ENCODE measurements around the gene FIG4. TPM values are rescaled to one million over a fixed set of nuclear protein-coding genes. Genes with fewer than 3 reads are reported as not detected.
"Not testable (repeated sequence)": the region's sequence is repeated elsewhere in the genome, so short reads cannot be mapped to it uniquely, and the experiment has no call there.

Gene FIG4
- 10 to 100 TPM in 8 of 10 donors, 1 to 10 TPM in 2; 8.7 to 13.3 (median 10.6) TPM for polyA plus RNA-seq (ENCODE audit: insufficient read length in 10 of 10)
- long read RNA-seq, donor 1, partial matches to known transcripts: 5 of 6 reads
- long read RNA-seq, donor 1, other reads (novel, unspliced or antisense): 0 of 6 reads
- long read RNA-seq, donor 2: 0 reads
- long read RNA-seq, donor 3: 0 reads
- long read RNA-seq, donor 4, partial matches to known transcripts: 0 of 1 reads
- long read RNA-seq, donor 4, other reads (novel, unspliced or antisense): 0 of 1 reads
- long read RNA-seq, donor 5: 0 reads
- long read RNA-seq, donor 6, partial matches to known transcripts: 6 of 7 reads
- long read RNA-seq, donor 6, other reads (novel, unspliced or antisense): 0 of 7 reads
- long read RNA-seq, donor 7: 0 reads
- long read RNA-seq, donor 8, partial matches to known transcripts: 5 of 8 reads
- long read RNA-seq, donor 8, other reads (novel, unspliced or antisense): 0 of 8 reads
- long read RNA-seq, donor 9, partial matches to known transcripts: 0 of 2 reads
- long read RNA-seq, donor 9, other reads (novel, unspliced or antisense): 0 of 2 reads

DNA sequence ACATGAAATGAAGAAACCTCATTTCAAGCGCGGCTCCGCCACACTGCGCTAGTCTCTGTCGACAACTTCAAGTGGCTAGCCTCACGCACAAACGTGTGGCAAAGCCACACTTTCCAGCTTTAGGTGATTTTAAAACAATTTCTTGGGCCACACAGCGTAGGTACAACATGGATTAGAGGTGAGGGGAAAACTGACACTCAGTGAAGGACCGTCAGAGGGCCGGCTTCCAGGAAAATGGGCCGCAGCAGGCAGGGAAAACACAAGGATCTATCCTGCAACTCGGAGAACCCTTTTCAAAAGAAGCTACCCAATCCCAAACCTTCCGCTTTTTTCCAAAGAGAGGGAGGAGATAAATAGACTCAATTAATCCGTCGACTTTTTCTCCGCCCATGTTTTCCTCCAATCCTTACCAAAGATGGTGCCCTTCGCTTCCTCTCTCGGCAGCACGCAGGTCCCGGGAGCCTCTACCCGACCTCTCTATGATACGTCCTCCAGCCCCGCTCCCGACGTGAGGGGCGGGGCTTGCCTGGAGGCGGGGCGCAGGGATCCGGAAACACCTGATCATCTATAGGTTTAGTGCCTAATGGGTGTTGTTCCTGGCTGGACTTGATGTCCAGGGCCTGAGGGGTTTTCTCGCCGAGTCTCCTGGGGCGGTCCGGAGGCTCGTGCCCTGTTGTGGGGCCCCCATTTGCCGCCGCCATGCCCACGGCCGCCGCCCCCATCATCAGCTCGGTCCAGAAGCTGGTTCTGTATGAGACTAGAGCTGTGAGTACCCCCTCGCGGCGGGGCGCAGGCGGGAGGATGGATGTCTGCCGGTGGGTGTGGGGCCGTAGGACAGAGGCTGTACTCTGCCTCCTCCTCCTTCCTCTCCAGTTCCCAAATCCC is at the start of gene FIG4, which contains the start of gene AK9:
Gene FIG4 (plus strand): TSS at position 560 of the 885 bp plus-strand sequence. CDS start 140 bp downstream, at position 700.
Gene AK9 (minus strand): TSS at position 466 of the 885 bp plus-strand sequence. CDS start 15,457 bp downstream, outside the sequence.
- DNase-seq: peak; percentile 93 to 97 (median 94)

DNA sequence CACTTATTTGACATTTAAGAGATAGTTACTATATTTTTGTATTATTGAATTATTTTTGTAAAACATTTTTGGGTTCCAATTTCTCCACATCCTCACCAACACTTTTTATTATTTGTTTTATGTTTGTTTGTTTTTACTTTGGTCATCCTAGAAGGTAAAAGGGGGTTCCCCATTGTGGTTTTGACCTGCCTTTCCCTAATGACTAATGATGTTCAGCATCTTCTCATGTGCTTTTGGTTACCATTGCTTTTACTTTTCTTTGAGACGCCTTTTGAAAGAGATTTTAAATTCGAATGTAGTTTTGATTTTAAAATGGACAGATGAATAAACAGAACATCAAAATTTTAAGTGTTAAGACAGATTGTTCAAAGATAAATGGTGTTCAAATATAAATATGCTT is 47.0 kb upstream of the FIG4 start:
- no peak for DNase-seq

DNA sequence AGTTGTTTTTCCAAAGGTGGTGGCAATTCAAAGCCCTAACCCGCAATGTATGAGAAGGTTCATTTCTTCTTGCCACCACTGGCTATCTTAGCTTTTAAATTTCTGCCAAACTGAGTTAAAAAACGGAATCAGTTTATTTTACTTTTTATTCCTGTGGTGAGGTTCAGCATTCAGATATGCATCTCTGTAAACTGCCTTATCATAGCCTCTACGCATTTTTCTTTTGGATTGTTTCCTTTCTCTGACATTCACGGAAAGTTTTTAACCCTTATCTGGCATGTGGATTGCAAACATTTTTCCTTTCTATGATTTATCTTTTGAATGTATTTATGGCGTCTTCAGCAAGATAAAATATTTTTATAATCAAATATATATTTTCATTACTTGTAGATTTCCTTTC is 37.8 kb upstream of the FIG4 start:
- DNase-seq: no peak

DNA sequence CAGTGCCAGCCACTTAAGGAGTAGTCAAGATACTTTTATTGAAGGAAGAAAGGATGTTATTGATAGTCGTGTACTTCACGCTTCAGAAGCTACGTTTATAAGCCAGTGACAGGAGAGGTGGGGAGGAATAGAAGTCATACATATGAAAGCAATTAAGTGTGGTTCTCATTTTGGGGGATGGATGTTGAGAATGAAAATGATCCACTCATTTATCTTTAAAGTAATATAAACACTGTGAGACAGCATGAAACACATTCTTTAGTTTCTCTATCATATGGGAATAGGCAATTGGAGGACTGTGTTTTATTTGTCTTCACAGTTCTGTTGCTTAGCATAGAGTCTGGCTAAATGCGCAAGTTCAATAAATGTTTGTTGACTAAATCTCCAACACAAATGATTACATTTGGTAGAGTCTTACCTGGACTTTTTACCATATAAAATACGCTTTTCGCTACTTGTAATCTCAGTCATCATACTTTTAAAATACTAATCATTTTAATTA is 35.3 kb upstream of the FIG4 start:
- DNase-seq: peak in 1 of 3 donors; percentile 8

DNA sequence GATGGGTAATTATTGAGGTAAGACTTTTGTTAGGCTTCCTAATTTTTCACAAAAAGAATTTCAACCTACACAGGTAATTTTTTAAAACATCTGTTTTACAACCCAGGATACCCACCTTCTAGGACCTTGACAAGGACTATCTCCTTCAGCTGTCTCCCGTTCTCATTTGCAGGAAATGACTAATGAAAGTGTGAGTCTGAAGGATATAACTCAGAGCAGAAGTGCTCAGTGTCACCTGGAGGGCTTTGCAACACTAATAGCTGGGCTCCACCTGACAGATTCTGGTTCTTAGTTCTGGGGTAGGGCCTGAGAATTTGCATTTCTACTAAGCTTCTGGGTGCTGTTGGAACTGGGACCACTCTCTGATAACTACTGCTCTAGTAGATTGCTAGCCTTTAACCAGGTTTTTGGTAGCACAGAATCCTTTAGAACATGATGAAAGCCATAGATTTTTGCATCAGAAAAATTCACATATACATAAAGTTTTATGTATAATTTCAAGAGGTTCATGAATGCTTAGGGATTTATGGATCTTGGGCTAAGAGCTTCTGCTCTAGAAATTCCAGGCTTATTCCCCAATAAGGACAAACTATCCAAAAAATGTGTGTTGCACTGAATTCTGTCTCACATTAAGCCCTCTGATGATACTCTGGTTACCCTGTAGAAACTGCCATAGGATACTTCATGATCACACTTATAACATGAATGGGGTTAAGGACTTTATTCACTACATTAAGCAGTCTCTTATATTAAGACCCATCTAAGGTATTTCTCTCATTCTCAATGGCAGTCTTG is 30.4 kb upstream of the FIG4 start:
- no peak for DNase-seq

DNA sequence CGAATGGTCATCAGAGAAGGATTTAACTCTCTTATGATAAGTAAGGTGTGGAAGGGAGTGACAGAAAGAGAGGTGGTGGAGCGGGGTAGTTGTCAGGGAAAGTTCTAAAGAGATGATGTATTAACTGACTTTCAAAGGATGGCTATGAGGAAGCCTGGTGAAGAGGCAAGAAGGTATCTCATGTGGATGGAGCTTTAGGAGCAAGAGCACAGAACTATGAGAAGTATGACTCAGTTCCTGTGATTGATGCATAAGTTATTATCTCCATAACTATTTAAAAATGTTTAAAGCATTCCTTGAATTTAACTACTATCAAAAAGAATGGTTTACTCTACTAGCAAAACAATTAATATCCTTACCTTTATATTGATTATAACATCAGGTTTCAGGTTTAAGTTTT is 28.9 kb upstream of the FIG4 start:
- no peak for DNase-seq

DNA sequence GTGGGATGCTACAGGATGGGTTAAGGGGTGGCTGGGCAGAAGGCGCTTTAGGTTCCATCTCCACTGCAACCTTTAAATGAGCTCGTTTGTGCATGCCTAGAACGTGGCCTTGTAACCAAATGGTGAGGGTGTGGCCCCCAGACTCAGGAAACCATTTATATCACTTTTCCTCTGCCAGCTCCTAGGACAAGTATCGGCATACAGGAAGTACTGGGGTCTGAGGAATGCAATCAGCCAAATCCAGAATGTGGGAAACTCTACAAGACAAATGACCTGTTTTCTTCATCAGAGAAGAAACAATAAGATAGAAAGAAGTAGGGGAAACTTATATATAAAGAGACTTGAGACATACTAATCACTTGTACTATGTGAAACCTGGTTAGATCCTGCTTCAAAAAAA is 21.3 kb upstream of the FIG4 start:
- no peak for DNase-seq

DNA sequence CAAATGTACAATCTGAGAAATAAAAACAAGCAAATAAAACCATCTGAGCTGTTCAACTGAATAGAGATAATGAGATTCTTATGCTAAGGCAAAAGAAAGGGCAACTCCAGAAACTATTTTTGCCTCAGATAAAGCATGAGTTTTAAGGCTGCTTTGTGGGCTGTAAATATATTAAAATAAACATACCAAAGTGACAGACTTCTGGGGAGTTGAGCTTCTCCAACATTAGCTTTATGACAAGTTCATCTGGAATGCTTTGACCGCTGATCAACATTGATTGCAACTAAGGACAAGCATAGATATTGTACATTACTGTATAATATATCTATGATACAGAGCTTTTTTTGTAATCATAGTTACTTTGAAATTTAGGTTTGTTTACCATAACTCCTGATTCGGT is 19.4 kb upstream of the FIG4 start:
- peak in 1 of 3 donors; percentile 46 for DNase-seq

DNA sequence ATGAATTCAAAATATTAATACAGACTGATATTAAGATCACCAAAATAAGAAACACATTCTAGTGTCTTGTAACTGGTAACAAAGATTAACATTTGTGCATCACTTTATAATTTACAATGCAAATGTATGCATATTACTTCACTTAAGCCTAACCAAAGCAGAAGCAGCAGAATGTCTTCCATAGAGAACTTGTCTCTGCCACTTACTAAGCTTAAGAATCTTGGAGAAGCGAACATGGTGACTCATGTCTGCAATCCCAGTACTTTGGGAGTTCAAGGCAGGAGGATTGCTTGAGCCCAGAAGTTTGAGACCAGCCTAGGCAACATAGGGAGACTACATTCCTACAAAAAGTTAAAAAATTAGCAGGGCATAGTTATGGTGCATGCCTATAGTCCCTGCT is 18.9 kb upstream of the FIG4 start:
- no peak for DNase-seq

DNA sequence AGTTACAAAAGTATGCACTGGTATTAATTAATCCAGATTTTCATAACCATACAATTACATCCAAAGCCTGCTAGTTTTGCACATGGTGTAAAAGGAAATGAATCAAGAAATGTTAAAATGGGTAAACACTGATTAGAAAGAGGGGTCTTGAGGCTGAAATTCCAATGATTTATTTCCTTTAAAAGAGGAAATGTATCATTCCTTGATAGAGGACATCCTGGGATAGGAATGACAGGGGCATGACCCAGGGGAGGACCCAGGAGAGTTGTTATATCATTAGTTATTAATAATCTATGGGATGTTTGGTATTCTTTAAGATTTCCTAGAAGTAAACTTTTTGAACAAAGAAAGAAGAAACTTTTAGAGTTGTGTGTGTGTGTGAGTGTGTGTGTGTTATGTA is 18.3 kb upstream of the FIG4 start:
- no peak for DNase-seq

DNA sequence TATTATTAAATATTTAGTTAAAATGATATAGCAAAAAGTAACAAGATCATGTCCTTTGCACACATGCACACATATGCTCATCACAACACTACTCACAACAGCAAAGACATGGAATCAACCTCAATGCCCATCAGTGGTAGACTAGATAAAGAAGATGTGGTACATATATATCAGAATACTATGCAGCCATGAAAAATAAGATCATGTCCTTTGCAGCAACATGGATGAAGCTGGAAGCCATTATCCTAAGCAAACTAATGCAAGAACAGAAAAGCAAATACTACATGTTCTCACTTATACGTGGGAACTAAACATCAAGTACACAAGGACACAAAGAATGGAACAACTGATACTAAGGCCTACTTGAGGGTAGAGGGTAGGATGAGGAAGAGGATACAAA is 14.4 kb upstream of the FIG4 start:
- DNase-seq: no peak

DNA sequence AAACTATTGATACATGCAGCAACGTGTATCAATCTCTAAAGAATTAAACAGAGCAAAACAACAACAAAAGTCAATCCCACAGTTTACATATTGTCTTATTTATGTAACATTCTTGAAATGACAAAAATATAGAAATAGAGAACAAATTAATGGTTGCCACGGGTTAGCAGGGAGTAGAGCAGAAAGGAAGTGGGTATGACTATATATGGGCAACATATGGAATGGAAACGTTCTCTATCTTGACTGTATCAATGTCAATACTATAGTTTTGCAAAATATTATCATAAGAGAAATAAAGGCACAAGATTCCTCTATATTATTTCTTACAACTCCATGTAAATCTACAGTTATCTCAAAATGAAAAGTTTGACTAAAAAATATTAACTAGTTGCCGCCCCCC is 12.9 kb upstream of the FIG4 start:
- no peak for DNase-seq

DNA sequence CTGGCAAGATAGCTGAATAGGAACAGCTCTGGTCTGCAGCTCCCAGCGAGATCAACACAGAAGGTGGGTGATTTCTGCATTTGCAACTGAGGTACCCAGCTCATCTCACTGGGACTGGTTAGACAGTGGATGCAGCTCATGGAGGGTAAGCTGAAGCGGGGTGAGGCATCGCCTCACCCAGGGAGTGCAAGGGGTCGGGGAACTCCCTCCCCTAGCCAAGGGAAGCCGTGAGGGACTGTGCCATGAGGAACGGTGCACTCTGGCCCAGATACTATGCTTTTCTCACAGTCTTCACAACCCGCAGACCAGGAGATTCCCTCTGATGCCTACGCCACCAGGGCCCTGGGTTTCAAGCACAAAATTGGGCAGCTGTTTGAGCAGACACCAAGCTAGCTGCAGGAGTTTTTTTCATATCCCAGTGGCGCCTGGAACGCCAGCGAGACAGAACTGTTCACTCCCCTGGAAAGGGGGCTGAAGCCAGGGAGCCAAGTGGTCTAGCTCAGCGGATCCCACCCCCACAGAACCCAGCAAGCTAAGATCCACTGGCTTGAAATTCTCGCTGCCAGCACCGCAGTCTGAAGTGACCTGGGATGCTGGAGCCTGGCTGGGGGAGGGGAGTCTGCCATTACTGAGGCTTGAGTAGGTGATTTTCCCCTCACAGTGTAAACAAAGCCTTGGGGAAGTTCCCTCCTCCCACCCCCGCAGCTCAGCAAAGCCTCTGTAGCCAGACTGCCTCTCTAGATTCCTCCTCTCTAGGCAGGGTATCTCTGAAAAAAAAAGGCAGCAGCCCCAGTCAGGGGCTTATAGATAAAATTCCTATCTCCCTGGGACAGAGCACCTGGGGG is 12.2 kb upstream of the FIG4 start:
- not testable (repeated sequence) for DNase-seq

DNA sequence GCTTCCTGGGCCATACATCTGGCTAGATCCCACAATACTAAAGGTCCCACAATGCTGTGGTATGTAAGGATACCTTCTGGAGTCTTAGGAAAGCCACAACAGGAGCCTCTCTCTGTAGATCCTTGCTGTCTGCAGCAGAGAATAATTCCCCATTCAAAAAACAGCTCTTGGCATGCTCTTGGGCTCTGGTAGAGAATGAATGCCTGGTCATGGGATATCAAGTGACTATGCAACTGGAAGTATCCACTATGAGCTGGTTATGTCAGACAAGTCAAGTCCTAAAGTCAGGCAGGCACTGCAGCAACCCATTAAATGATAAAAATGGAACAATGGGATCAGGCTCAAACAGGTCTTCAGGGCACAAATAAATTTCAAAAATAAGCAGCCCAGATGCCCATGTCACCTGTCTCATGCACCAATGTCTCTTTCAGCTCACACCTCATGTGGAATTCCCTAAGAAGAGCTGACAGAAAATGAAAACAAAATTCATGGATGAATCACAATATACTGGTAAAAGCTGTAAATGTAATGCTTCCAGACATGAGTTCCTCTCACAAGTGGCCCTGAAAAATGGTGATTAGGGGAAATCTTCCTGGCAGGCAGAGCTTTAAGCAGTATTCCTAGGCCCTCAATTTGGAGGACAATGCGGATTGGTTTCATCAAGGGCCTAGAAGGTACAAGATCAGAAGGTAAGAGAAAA is 4.4 kb upstream of the FIG4 start:
- DNase-seq: no peak

DNA sequence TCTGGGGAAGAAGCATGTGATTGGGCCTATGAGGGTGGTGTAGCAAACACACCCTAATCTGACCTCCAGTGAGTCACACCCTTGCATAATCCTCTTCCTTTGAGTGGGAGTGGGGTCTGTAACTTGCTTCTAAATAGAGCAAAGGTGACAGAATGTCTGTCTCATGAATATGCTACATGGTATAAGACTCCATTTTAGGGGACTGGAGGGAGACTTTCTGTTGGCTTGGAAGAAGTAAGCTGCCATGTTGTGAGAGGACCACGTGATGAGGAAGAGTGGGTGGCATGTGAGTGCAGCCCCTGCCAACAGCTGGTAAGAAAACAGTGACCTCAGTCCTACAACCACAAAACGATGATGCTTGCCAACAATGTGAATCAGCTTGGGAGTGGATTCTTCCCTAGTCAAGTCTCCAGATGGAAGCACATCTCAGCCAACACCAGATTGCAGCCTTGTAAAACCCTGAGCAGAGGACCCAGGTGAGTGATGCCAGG is 3.8 kb upstream of the FIG4 start:
- peak in 1 of 3 donors; percentile 37 for DNase-seq

DNA sequence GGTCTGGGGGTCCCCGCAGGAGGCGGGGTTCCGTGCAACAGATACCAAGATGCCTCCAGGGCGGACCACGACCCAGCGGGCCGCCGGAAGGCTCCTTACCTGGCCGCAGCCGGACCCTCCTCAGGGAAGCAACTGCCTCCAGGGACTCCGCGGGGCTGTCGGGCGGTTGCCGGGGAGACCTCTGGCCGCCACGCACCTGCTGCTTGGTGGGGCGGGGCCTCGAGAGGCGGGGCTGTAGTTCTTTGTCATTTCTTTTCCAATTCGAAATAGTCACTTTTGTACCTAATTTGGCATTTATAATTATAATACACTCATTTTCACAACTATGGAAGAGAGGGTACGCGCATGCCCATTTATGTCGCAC is 741 bp upstream of the FIG4 start:
- no peak for DNase-seq

DNA sequence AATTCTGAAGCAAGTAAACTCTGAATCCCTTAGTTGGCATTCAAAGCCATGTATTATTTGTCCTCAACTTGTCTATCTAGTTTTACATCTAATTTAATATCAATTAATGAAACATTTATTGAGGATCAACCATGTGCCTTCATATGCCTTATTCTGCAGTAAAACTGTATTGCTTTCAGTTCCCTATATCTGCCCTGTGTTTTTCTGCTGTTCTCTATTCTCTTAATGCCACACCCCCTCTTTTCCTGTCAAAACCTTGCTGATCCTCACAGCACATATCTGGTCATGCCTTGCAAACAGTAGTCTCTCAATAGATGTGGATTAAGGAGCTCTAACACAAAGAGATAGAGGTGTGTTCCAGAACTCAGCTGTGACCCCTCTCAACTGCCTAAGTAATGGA is 2.0 kb downstream of the FIG4 start:
- DNase-seq: no peak

DNA sequence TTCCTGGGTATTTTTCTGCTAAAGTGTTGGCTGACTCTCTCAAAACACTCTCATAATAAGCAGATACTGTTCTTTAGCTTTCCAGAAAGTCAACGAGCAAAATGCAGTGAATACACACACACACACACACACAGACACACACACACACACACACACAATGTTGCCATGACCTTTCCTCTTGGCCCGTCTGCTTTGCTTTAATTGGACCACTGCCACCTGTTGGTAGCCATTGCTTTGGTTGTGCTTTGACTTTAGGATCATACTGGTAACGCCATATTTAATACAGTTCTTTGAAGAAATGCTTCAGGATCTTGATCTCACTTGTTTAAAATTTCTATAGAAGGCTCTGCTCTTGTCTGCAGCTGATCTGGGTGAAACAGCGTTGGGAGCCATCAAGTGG is 4.4 kb downstream of the FIG4 start:
- DNase-seq: no peak

DNA sequence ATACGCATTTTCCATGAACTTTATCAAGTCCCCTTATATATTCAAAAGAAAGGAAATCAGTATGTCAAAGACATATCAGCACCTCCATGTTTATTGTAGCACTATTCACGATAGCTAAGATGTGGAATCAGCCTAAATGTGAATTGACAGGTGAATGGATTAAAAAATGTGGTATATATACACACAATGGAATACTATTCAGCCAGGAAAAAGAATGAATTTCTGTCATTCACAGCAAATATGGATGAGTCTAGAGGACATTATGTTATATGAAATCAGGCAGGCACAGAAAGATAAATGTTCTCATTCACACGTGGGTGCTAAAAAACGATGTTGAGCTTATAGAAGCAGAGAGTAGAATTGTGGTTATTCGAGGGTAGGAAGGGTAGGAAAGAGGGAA is 5.3 kb downstream of the FIG4 start:
- DNase-seq: no peak

DNA sequence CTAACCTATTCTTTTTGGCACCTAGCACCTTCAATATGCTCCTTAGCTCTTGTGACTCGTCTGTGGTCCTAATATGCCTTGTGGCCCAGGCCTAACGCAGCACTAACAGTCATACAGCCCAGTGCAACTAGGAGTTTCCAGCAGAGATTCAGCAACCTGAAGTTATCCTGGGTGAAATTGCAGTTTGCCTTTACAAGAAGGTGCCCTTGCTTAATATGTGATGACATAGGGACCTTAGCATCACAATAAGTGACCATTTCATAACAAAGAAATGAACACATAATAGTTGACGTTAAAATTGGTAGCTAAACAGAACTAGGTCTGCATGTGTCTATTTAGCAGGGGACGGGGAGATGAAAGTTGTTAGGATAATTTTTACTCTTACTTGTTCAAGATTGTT is 10.1 kb downstream of the FIG4 start:
- no peak for DNase-seq
